Mesothelial cell of epicardium (in vitro differentiated cells): Measurements from ENCODE around the gene CLCA1. TPM values are rescaled to one million over a fixed set of nuclear protein-coding genes. Genes with fewer than 3 reads are reported as not detected.

ENCODE experiments used
- DNase-seq, 2 experiments: peaks; one replicate each; pipeline ENCODE4 v3.0.0; 2021; ENCODE audit warnings: low spot score in 2 of 2; ENCODE audit not compliant: unreplicated experiment in 2 of 2
- H3K27ac Mint-ChIP-seq: 2 replicates; pipeline ENCODE4 v1.8.0; 2021; ENCODE audit warnings: mixed read lengths
- H3K27me3 Mint-ChIP-seq: 2 replicates; pipeline ENCODE4 v1.8.0; 2021; ENCODE audit warnings: low read depth, mixed read lengths
- H3K36me3 Mint-ChIP-seq: 2 replicates; pipeline ENCODE4 v1.8.0; 2021; ENCODE audit warnings: mixed read lengths
- H3K4me1 Mint-ChIP-seq: 2 replicates; pipeline ENCODE4 v1.8.0; 2021; ENCODE audit warnings: mixed read lengths
- H3K4me3 Mint-ChIP-seq: 2 replicates; pipeline ENCODE4 v1.8.0; 2021; ENCODE audit warnings: mild to moderate bottlenecking, moderate library complexity, mixed read lengths
- H3K9me3 Mint-ChIP-seq: 2 replicates; pipeline ENCODE4 v1.8.0; 2021; ENCODE audit warnings: mixed read lengths
- CTCF ChIP-seq: fragments of 200-600 bp; sonication (generic); IDR thresholded peaks from one replicate; pipeline ENCODE4 v1.5.0; 2021; ENCODE audit warnings: antibody characterized with exemption; ENCODE audit not compliant: unreplicated experiment
- total RNA-seq: library from RNA; stranded (reverse); gene quantifications from 3 replicates; pipeline ENCODE4 v1.2.1, GENCODE V29; 2021

Gene CLCA1
- not detected in 3 replicates for total RNA-seq

GRCh38 chr1:86468501-86468977, at the start of gene CLCA1:
TSS of gene CLCA1 (plus strand) at chr1:86468927. CDS start at chr1:86468972, 45 bp downstream.
- no peak for TF ChIP-seq CTCF
- H3K9me3 Mint-ChIP-seq, result no peaks in the 10 kb centered on the region
- no peak for DNase-seq
- peaks cover 35% of the 10 kb centered on the region for H3K27me3 Mint-ChIP-seq
- no peaks in the 10 kb centered on the region for H3K36me3 Mint-ChIP-seq
- H3K27ac Mint-ChIP-seq, result no peak within 1 kb of the TSS
- H3K4me3 Mint-ChIP-seq, result no peak within 1 kb of the TSS
- H3K4me1 Mint-ChIP-seq, result peaks cover 2% of the 10 kb centered on the region

- Mint-ChIP-seq H3K27me3 (peaks cover under 1% of the 10 kb centered on the region), H3K9me3 (no peaks in the 10 kb centered on the region), H3K4me3 (no peak overlapping the region), H3K27ac (no peak overlapping the region), H3K36me3 (no peaks in the 10 kb centered on the region), H3K4me1 (peaks cover 2% of the 10 kb centered on the region)
- TF ChIP-seq CTCF, result no peak
- DNase-seq, result no peak
Observed at GRCh38 chr1:86419277-86419903, 49.3 kb upstream of the CLCA1 start.

GRCh38 chr1:86421601-86422280, 47.0 kb upstream of the CLCA1 start:
- Mint-ChIP-seq H3K27me3 (peaks cover 9% of the 10 kb centered on the region), H3K9me3 (no peaks in the 10 kb centered on the region), H3K36me3 (no peaks in the 10 kb centered on the region), H3K27ac (no peak overlapping the region), H3K4me1 (peaks cover 2% of the 10 kb centered on the region), H3K4me3 (no peak overlapping the region)
- no peak for TF ChIP-seq CTCF
- no peak for DNase-seq

GRCh38 chr1:86423473-86423872, 45.3 kb upstream of the CLCA1 start:
- TF ChIP-seq CTCF, result no peak
- no peaks in the 10 kb centered on the region for H3K9me3 Mint-ChIP-seq
- H3K27ac Mint-ChIP-seq, result no peak overlapping the region
- H3K4me3 Mint-ChIP-seq, result no peak overlapping the region
- H3K27me3 Mint-ChIP-seq, result peaks cover 9% of the 10 kb centered on the region
- H3K4me1 Mint-ChIP-seq, result peaks cover 2% of the 10 kb centered on the region
- DNase-seq, result no peak
- no peaks in the 10 kb centered on the region for H3K36me3 Mint-ChIP-seq

GRCh38 chr1:86423873-86424272, 44.9 kb upstream of the CLCA1 start, which contains the start of gene CLCA2:
TSS of gene CLCA2 (plus strand) at chr1:86424171. CDS start at chr1:86424248, 77 bp downstream.
- TF ChIP-seq CTCF, result no peak
- no peak within 1 kb of the TSS for H3K27ac Mint-ChIP-seq
- H3K36me3 Mint-ChIP-seq, result no peaks in the 10 kb centered on the region
- DNase-seq, result no peak
- peaks cover 2% of the 10 kb centered on the region for H3K4me1 Mint-ChIP-seq
- no peaks in the 10 kb centered on the region for H3K9me3 Mint-ChIP-seq
- H3K27me3 Mint-ChIP-seq, result peaks cover 9% of the 10 kb centered on the region
- no peak within 1 kb of the TSS for H3K4me3 Mint-ChIP-seq
